Activated CD4-positive, alpha-beta T cell treated with anti-CD3 and anti-CD28 coated beads, Interleukin-2, Interleukin-4, amounts not matched to agents 100 ng/mL and 50 ng/mL, durations not matched to agents 16 hours and 8 hours (primary cell): ENCODE measurements around the gene AHRR.
A peak's percentile ranks its signal among the peaks of the same experiment; 100 is the strongest.
"Not testable (repeated sequence)": the region's sequence is repeated elsewhere in the genome, so short reads cannot be mapped to it uniquely, and the experiment has no call there.

Experiments used
- DNase-seq: peaks from one replicate; pipeline ENCODE4 v3.0.0-alpha.2; 2020; ENCODE audit warnings: low spot score

AHRR gene

GRCh38 chr5:321230-321725 lies at the start of gene AHRR:
Gene AHRR (plus strand): TSS chr5:321714. CDS start chr5:343903, 22,189 bp downstream.
- peak; percentile 68 for DNase-seq

GRCh38 chr5:271828-272167 lies 49.7 kb upstream of the AHRR start:
- not testable (repeated sequence) for DNase-seq

- DNase-seq: not testable (repeated sequence)
These were observed 48.4 kb upstream of the AHRR start for GRCh38 chr5:273091-273490.

GRCh38 chr5:273491-273890 lies 48.0 kb upstream of the AHRR start:
- not testable (repeated sequence) for DNase-seq

- DNase-seq: not testable (repeated sequence)
These were observed 47.2 kb upstream of the AHRR start for GRCh38 chr5:274346-274745.

GRCh38 chr5:278646-279045 lies 42.9 kb upstream of the AHRR start:
- DNase-seq: no peak

- not testable (repeated sequence) for DNase-seq
These were observed 42.4 kb upstream of the AHRR start for GRCh38 chr5:279051-279665.

GRCh38 chr5:285991-286557 lies 35.4 kb upstream of the AHRR start:
- no peak for DNase-seq

- DNase-seq: not testable (repeated sequence)
These were observed 31.3 kb upstream of the AHRR start for GRCh38 chr5:290200-290599.

- DNase-seq: not testable (repeated sequence)
These were observed 30.2 kb upstream of the AHRR start for GRCh38 chr5:291345-291744.

GRCh38 chr5:294788-295187 lies 26.7 kb upstream of the AHRR start:
- not testable (repeated sequence) for DNase-seq

GRCh38 chr5:296207-296606 lies 25.3 kb upstream of the AHRR start:
- not testable (repeated sequence) for DNase-seq

GRCh38 chr5:296954-297353 lies 24.6 kb upstream of the AHRR start:
- peak; percentile 28 for DNase-seq

GRCh38 chr5:297448-297847 lies 24.1 kb upstream of the AHRR start:
- not testable (repeated sequence) for DNase-seq

- DNase-seq: not testable (repeated sequence)
These were observed 23.4 kb upstream of the AHRR start for GRCh38 chr5:297991-298736.

GRCh38 chr5:298737-299125 lies 22.8 kb upstream of the AHRR start:
- DNase-seq: no peak

- not testable (repeated sequence) for DNase-seq
These were observed 21.6 kb upstream of the AHRR start for GRCh38 chr5:299921-300320.

GRCh38 chr5:300691-301435 lies 20.7 kb upstream of the AHRR start:
- DNase-seq: not testable (repeated sequence)

GRCh38 chr5:302416-302815 lies 19.1 kb upstream of the AHRR start:
- not testable (repeated sequence) for DNase-seq

GRCh38 chr5:302966-303365 lies 18.5 kb upstream of the AHRR start:
- no peak for DNase-seq

GRCh38 chr5:303741-304140 lies 17.8 kb upstream of the AHRR start:
- not testable (repeated sequence) for DNase-seq

GRCh38 chr5:305050-305449 lies 16.5 kb upstream of the AHRR start:
- no peak for DNase-seq
